Measurements from ENCODE around the gene ELFN2.

Gene ELFN2

GRCh38 chr22:37381489-37381888, 45.8 kb downstream of the ELFN2 start:
- in situ Hi-C loops (cut with HindIII; ENCODE audit: low sequenced_read_pairs), result no loop called here
- no peak for DNase-seq (ENCODE audit: low read depth)
- no peak for TF ChIP-seq CTCF (IDR thresholded peaks at IDR 0.05; ENCODE audit: low read depth, low read length, missing control alignments)
- no peak overlapping the region for H3K4me3 ChIP-seq (ENCODE audit: low read depth, low read length)

DNA sequence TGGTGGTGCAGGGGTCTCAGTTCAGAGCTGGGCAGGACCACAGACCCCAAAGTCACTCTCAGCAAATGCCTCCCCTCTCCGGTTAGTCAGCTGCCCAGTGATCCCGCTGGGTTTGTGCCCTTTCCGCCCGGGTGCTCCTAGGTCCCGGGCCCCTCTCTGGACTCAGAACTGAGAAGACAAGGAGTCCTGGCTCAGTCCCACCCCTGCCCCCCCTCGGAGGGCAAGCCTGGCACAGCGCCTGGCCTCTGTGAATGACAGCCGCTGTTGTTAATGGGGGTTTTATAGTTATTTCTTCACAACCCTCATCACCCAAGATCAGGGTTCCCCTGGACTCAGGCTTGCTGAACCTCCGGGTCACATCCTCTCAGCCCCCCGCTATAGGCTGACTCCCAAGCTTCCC, 47.6 kb downstream of the ELFN2 start:
- in situ Hi-C loops (cut with HindIII; ENCODE audit: low sequenced_read_pairs), result no loop called here
- no peak overlapping the region for H3K4me3 ChIP-seq (ENCODE audit: low read depth, low read length)
- no peak for DNase-seq (ENCODE audit: low read depth)
- no peak for TF ChIP-seq CTCF (IDR thresholded peaks at IDR 0.05; ENCODE audit: low read depth, low read length, missing control alignments)

DNA sequence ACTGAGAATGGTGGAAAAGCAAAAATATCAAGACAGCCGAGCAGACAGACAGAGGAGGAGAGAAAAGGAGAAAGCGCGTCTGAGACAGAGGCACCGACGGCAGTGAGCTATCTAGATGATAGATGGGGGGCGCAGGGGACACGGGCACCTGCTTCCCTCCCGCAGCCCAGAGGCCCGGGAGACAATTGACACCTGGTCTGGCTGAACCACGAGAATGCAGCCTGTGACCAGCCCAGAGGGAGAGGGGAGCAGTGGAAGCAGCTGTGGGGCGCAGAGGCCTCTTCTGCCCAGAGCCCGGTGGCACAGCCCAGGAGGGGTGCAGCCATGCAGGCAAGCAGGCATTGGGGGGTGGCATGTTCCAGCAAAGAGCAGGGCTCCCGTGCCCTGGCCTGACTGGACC, 48.2 kb downstream of the ELFN2 start:
- no peak for TF ChIP-seq CTCF (IDR thresholded peaks at IDR 0.05; ENCODE audit: low read depth, low read length, missing control alignments)
- in situ Hi-C loops (cut with HindIII; ENCODE audit: low sequenced_read_pairs), result no loop called here
- no peak for DNase-seq (ENCODE audit: low read depth)
- no peak overlapping the region for H3K4me3 ChIP-seq (ENCODE audit: low read depth, low read length)

DNA sequence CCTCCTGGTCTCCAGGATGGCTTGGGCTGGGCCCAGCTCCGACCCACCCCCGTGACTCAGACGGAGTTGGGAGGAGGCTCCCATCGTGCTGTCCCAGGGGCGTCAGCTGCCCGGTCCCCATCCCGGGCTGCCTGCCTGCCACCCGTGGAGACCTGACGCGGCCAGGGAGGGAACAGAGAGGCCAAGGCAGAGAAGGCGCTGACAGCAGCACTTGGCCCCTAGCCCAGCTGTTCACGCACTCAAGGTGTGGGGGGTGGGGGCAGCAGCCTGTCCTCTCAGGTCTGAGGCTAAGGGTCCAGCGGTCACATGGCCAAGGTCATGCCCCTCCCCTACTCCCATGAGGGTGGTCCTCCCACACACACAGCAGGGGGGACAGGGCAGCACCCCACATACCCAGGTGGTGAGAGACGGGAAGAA, 48.6 kb downstream of the ELFN2 start:
- H3K4me3 ChIP-seq (ENCODE audit: low read depth, low read length), result no peak overlapping the region
- TF ChIP-seq CTCF (IDR thresholded peaks at IDR 0.05; ENCODE audit: low read depth, low read length, missing control alignments), result no peak
- in situ Hi-C loops (cut with HindIII; ENCODE audit: low sequenced_read_pairs), result no loop called here
- DNase-seq (ENCODE audit: low read depth), result no peak

DNA sequence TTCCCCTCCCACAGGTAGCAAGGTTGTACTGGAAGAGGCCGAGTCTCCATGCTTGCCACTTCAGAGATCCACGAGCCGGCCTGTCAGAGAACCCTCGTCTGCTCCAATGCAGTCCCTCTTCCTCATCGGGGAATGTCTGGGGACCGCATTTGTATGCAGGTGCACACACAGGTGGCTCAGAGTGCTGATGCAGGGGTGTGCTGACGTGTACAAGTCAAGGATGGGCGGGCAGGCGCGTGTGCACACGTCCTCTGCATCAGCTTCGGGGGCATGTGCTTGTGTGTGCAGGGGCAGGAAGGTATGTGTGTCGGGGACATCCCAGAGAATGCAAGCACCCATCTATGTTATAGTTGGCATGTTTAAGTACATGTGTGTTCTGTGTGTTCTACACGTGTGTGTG, 49.4 kb downstream of the ELFN2 start:
- in situ Hi-C loops (cut with HindIII; ENCODE audit: low sequenced_read_pairs), result no loop called here
- no peak for DNase-seq (ENCODE audit: low read depth)
- no peak overlapping the region for H3K4me3 ChIP-seq (ENCODE audit: low read depth, low read length)
- no peak for TF ChIP-seq CTCF (IDR thresholded peaks at IDR 0.05; ENCODE audit: low read depth, low read length, missing control alignments)

- no peak for DNase-seq (ENCODE audit: low read depth)
- H3K4me3 ChIP-seq (ENCODE audit: low read depth, low read length), result no peak overlapping the region
- TF ChIP-seq CTCF (IDR thresholded peaks at IDR 0.05; ENCODE audit: low read depth, low read length, missing control alignments), result no peak
- in situ Hi-C loops (cut with HindIII; ENCODE audit: low sequenced_read_pairs), result no loop called here
Observed at GRCh38 chr22:37377138-37377537, 50.1 kb downstream of the ELFN2 start.

DNA sequence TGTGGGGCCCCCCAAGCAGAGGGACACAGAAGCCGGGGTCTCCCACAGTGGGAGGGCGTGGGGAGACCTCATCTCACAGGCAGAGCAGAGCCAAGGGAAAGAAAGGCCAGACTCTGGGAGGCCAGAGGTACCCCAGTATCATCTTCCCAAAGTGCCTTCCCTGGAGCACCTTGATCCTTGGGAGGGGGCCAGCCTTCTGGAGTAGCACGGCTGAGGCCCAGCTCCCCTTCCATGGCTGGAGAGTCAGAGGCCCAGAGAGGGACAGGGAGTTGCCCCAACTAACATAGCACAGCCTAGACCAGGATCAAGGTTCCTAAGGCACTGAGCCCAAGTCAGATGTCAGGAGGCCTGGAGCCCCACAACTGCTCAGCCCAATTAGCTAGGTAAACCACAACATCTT, 50.6 kb downstream of the ELFN2 start:
- DNase-seq (ENCODE audit: low read depth), result no peak
- TF ChIP-seq CTCF (IDR thresholded peaks at IDR 0.05; ENCODE audit: low read depth, low read length, missing control alignments), result no peak
- in situ Hi-C loops (cut with HindIII; ENCODE audit: low sequenced_read_pairs), result no loop called here
- H3K4me3 ChIP-seq (ENCODE audit: low read depth, low read length), result no peak overlapping the region

Data from astrocyte of the cerebellum (primary cell).